Neural crest cell (in vitro differentiated cells): ENCODE data around the gene CASQ2. TPM values are rescaled to one million over a fixed set of nuclear protein-coding genes. Genes with fewer than 3 reads are reported as not detected.

Source experiments
- DNase-seq: peaks from one replicate; pipeline ENCODE4 v3.0.0; 2021; ENCODE audit warnings: low read depth, mixed read lengths, low spot score
- H3K27ac Mint-ChIP-seq: one replicate; pipeline ENCODE4 v1.8.0; 2021; ENCODE audit warnings: mild to moderate bottlenecking, mixed read lengths; ENCODE audit not compliant: unreplicated experiment
- H3K27me3 Mint-ChIP-seq: 2 replicates; pipeline ENCODE4 v1.8.0; 2021; ENCODE audit warnings: low read depth, mild to moderate bottlenecking, mixed read lengths
- H3K36me3 Mint-ChIP-seq: 2 replicates; pipeline ENCODE4 v1.8.0; 2021; ENCODE audit warnings: low read depth, mild to moderate bottlenecking, mixed read lengths
- H3K4me1 Mint-ChIP-seq: 2 replicates; pipeline ENCODE4 v1.8.0; 2021; ENCODE audit warnings: mixed read lengths
- H3K4me3 Mint-ChIP-seq: one replicate; pipeline ENCODE4 v1.8.0; 2021; ENCODE audit warnings: mild to moderate bottlenecking, mixed read lengths
- H3K9me3 Mint-ChIP-seq: 2 replicates; pipeline ENCODE4 v1.8.0; 2021; ENCODE audit warnings: mixed read lengths
- CTCF ChIP-seq: fragments of 200-600 bp; sonication (generic); conservative IDR thresholded peaks from 2 replicates; pipeline ENCODE4 v1.5.0; 2021; ENCODE audit warnings: antibody characterized with exemption, mild to moderate bottlenecking
- total RNA-seq: library from RNA; stranded (reverse); gene quantifications from 2 replicates; pipeline ENCODE4 v1.2.1, GENCODE V29; 2021

Gene CASQ2
- total RNA-seq, 1 donor from 2014 or later = 0.12 TPM

GRCh38 chr1:115810609-115811008 lies 42.1 kb upstream of the CASQ2 start:
- peaks cover 5% of the 10 kb centered on the region for H3K4me1 Mint-ChIP-seq
- no peak overlapping the region for H3K4me3 Mint-ChIP-seq
- TF ChIP-seq CTCF = no peak
- H3K36me3 Mint-ChIP-seq = no peaks in the 10 kb centered on the region
- H3K9me3 Mint-ChIP-seq = no peaks in the 10 kb centered on the region
- H3K27me3 Mint-ChIP-seq = no peaks in the 10 kb centered on the region
- no peak for DNase-seq
- H3K27ac Mint-ChIP-seq = no peak overlapping the region

- TF ChIP-seq CTCF = no peak
- Mint-ChIP-seq H3K4me1 (peaks cover 5% of the 10 kb centered on the region), H3K27ac (no peak overlapping the region), H3K27me3 (no peaks in the 10 kb centered on the region), H3K9me3 (no peaks in the 10 kb centered on the region), H3K4me3 (no peak overlapping the region), H3K36me3 (no peaks in the 10 kb centered on the region)
- no peak for DNase-seq
Measured at GRCh38 chr1:115809847-115810246, 41.3 kb upstream of the CASQ2 start.

GRCh38 chr1:115809076-115809475 lies 40.6 kb upstream of the CASQ2 start:
- no peak for DNase-seq
- Mint-ChIP-seq H3K36me3 (no peaks in the 10 kb centered on the region), H3K4me1 (peaks cover 5% of the 10 kb centered on the region), H3K27me3 (no peaks in the 10 kb centered on the region), H3K4me3 (no peak overlapping the region), H3K9me3 (no peaks in the 10 kb centered on the region), H3K27ac (no peak overlapping the region)
- no peak for TF ChIP-seq CTCF

GRCh38 chr1:115807723-115808122 lies 39.2 kb upstream of the CASQ2 start:
- Mint-ChIP-seq H3K36me3 (no peaks in the 10 kb centered on the region), H3K4me1 (peaks cover 5% of the 10 kb centered on the region), H3K9me3 (peaks cover 2% of the 10 kb centered on the region), H3K4me3 (no peak overlapping the region), H3K27ac (no peak overlapping the region), H3K27me3 (no peaks in the 10 kb centered on the region)
- peak; percentile 61 for DNase-seq
- peak; percentile 85 for TF ChIP-seq CTCF

DNA sequence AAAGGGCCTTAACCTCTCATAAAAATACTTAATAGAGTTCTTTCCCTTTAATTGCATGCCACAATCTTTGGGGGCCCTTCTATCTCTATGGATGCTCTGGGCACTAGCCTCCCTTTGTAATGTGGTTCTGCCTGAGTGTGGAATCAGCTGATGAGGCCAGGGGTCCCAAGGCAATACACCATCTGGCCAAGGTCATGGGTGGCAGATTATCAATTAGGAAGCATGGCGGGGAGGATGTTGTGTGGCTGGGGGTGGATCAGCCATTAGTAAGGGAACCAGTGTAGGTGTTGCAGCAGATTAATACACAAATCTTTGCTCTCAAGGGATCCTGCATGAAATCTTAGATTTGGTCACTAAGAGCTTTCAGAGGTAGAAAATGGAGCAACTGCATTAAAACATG lies 37.1 kb upstream of the CASQ2 start:
- peaks cover 2% of the 10 kb centered on the region for H3K9me3 Mint-ChIP-seq
- DNase-seq = no peak
- peaks cover 5% of the 10 kb centered on the region for H3K4me1 Mint-ChIP-seq
- H3K36me3 Mint-ChIP-seq = no peaks in the 10 kb centered on the region
- no peak overlapping the region for H3K27ac Mint-ChIP-seq
- no peaks in the 10 kb centered on the region for H3K27me3 Mint-ChIP-seq
- no peak overlapping the region for H3K4me3 Mint-ChIP-seq
- TF ChIP-seq CTCF = no peak

DNA sequence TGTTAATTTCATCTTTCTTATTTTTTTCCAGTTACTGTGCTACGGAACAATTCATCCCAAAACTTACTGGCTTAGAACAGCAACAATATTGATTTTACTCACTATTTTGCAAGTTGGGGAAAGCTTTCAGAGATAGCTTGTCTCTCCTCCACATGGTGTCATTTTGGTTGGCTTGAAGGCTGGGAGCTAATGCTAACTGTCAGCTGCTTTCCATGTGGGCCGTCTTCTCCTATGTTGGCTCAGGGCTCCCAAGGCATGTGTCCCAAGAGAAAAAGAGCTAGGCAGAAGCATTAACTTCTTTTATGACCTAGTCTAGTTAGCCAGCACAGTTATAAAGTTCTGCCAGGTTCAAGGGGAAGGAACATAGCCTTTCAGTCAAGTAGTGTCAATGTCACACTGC lies 33.9 kb upstream of the CASQ2 start:
- H3K4me3 Mint-ChIP-seq = no peak overlapping the region
- no peak for TF ChIP-seq CTCF
- no peak overlapping the region for H3K27ac Mint-ChIP-seq
- H3K9me3 Mint-ChIP-seq = peaks cover 2% of the 10 kb centered on the region
- H3K27me3 Mint-ChIP-seq = no peaks in the 10 kb centered on the region
- DNase-seq = no peak
- H3K4me1 Mint-ChIP-seq = peaks cover 8% of the 10 kb centered on the region
- no peaks in the 10 kb centered on the region for H3K36me3 Mint-ChIP-seq
